Measurements from ENCODE around the gene SYNJ2. TPM values are rescaled to one million over a fixed set of nuclear protein-coding genes. Genes with fewer than 3 reads are reported as not detected.
A peak's percentile ranks its signal among the peaks of the same experiment; 100 is the strongest.

Gene SYNJ2
- total RNA-seq, 1 donor from 2014 or later, result 4.5 TPM

- TF ChIP-seq CTCF (IDR thresholded peaks at IDR 0.05), result no peak
- intact Hi-C loops (cut with DNase I), result no loop called here
- Histone ChIP-seq H3K36me3 (no peaks in the 10 kb centered on the region), H3K27me3 (ENCODE audit: low read depth) (no peaks in the 10 kb centered on the region), H3K9me3 (no peaks in the 10 kb centered on the region), H3K27ac (peak overlapping the region; percentile 46), H3K4me1 (peaks cover 25% of the 10 kb centered on the region), H3K4me3 (peak overlapping the region; percentile 11)
- DNase-seq, result peak; percentile 52
- ATAC-seq, result peak; percentile 35 to 39
Observed at GRCh38 chr6:158009114-158009891, 27.6 kb downstream of the SYNJ2 start.

GRCh38 chr6:158009935-158010585, 28.4 kb downstream of the SYNJ2 start:
- Histone ChIP-seq H3K9me3 (no peaks in the 10 kb centered on the region), H3K4me3 (no peak overlapping the region), H3K4me1 (peaks cover 21% of the 10 kb centered on the region), H3K36me3 (no peaks in the 10 kb centered on the region), H3K27me3 (ENCODE audit: low read depth) (no peaks in the 10 kb centered on the region), H3K27ac (peak overlapping the region; percentile 33)
- no peak for ATAC-seq
- TF ChIP-seq CTCF (IDR thresholded peaks at IDR 0.05), result no peak
- DNase-seq, result peak; percentile 30
- intact Hi-C loops (cut with DNase I), result no loop called here

DNA sequence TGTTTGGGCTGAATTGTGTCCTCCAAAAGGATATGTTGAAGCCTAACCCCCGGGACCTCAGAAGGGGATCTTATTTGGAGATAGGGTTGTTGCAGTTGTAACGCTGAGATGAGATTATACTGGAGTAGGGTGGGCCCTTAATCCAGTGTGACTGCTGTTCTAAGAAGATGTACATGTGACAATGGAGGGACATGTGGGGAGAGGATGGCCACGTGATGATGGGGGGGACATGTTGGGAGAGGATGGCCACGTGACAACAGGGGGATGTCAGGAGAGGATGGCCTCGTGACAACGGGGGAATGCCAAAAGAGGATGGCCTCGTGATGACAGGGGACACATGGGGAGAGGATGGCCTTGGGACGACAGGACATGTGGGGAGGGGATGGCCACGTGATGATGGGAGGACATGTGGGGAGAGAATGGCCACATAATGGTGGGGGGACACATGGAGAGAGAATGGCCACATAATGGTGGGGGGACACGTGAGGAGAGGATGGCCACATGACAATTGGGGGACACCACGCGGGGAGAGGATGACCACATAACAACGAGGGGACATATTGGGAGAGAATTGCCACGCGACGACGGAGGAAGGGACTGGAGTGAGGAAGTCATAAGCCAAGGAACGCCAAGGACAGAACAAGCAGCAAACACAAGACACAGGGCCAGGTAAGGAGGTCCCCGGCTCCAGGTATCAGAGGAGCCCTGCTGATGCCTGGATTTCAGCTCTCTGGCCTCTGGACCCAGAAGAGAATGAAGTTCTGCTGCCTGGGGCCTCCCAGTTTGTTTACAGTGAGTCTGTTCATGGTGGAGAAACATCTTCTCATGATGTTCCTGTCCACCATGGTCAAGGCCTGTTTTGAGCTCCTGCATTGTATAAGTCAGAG, 29.2 kb downstream of the SYNJ2 start:
- TF ChIP-seq CTCF (IDR thresholded peaks at IDR 0.05), result no peak
- peak; percentile 20 for DNase-seq

GRCh38 chr6:158011478-158011920, 29.8 kb downstream of the SYNJ2 start:
- no peak for DNase-seq
- no peaks in the 10 kb centered on the region for H3K36me3 ChIP-seq
- H3K4me1 ChIP-seq, result peaks cover 21% of the 10 kb centered on the region
- intact Hi-C loops (cut with DNase I), result no loop called here
- ATAC-seq, result no peak
- no peak for TF ChIP-seq CTCF (IDR thresholded peaks at IDR 0.05)
- no peaks in the 10 kb centered on the region for H3K9me3 ChIP-seq
- no peaks in the 10 kb centered on the region for H3K27me3 ChIP-seq (ENCODE audit: low read depth)
- no peak overlapping the region for H3K27ac ChIP-seq
- H3K4me3 ChIP-seq, result no peak overlapping the region

More for the DNA sequence above, 29.2 kb downstream of the SYNJ2 start:
- H3K27me3 ChIP-seq (ENCODE audit: low read depth), result no peaks in the 10 kb centered on the region
- ATAC-seq, result no peak
- H3K9me3 ChIP-seq, result no peaks in the 10 kb centered on the region
- H3K27ac ChIP-seq, result no peak overlapping the region
- no peaks in the 10 kb centered on the region for H3K36me3 ChIP-seq
- intact Hi-C loops (cut with DNase I), result no loop called here
- no peak overlapping the region for H3K4me3 ChIP-seq
- peaks cover 21% of the 10 kb centered on the region for H3K4me1 ChIP-seq

GRCh38 chr6:158011980-158012566, 30.4 kb downstream of the SYNJ2 start:
- ATAC-seq, result no peak
- no peaks in the 10 kb centered on the region for H3K27me3 ChIP-seq (ENCODE audit: low read depth)
- peak; percentile 10 for DNase-seq
- H3K27ac ChIP-seq, result no peak overlapping the region
- H3K36me3 ChIP-seq, result no peaks in the 10 kb centered on the region
- H3K4me3 ChIP-seq, result no peak overlapping the region
- H3K9me3 ChIP-seq, result no peaks in the 10 kb centered on the region
- peaks cover 21% of the 10 kb centered on the region for H3K4me1 ChIP-seq
- no peak for TF ChIP-seq CTCF (IDR thresholded peaks at IDR 0.05)
- intact Hi-C loops (cut with DNase I), result no loop called here
